Central memory CD4-positive, alpha-beta T cell (primary cell): ENCODE data around the gene CD72.

Experiments
- DNase-seq: peaks from one replicate; pipeline ENCODE4 v3.0.0; 2022
- total RNA-seq, 3 experiments: gene quantifications; one replicate each; lab custom pipeline; 2026; lab: John Stamatoyannopoulos, UW

Gene CD72, protein sequence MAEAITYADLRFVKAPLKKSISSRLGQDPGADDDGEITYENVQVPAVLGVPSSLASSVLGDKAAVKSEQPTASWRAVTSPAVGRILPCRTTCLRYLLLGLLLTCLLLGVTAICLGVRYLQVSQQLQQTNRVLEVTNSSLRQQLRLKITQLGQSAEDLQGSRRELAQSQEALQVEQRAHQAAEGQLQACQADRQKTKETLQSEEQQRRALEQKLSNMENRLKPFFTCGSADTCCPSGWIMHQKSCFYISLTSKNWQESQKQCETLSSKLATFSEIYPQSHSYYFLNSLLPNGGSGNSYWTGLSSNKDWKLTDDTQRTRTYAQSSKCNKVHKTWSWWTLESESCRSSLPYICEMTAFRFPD
- total RNA-seq, result 0.67 to 6.6 (median 1.6) reads per million in 3 experiments

DNA sequence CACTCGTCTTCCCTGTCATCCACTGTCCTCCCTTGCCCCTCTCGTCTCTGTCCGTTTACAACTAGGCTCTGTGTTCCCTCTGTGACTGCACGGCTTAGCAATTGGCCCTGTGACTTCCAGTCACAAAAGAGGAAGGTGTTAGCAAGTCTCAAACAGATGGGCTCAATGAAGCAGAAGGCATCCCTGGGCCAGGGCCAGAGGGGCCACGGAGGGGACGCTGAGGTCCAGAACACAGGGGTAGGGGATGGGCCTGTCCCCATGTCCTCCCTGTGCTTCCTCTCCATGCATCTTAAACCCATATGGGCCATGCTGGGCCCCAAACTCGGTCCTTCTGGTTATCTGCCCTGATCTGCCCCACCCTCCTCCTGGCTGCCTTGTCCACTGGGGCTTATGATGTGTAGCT is at the start of gene CD72:
Gene CD72, minus strand, starts transcription at position 89 of the 403 bp plus-strand sequence. CDS start 110 bp downstream, outside the sequence.
- DNase-seq, result no peak

DNA sequence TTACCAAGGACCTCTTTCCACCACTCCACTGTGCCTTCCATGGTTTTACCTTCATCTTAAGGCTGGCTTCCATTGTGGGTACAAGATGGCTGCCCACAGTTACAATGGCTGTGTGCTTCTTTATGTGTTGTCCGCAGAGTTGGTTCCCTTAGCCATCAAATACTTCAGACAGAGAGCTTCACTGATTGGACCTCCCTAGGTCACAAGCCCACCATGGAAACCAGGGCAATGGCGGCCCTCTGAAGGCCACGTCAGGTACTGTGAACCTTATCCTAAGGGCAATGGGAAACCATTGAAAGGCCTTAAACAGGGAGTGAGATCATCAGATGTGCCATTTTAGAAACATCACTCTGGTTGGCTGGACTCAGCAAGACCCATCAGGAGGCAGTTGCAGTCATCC is 49.7 kb upstream of the CD72 start:
- no peak for DNase-seq

DNA sequence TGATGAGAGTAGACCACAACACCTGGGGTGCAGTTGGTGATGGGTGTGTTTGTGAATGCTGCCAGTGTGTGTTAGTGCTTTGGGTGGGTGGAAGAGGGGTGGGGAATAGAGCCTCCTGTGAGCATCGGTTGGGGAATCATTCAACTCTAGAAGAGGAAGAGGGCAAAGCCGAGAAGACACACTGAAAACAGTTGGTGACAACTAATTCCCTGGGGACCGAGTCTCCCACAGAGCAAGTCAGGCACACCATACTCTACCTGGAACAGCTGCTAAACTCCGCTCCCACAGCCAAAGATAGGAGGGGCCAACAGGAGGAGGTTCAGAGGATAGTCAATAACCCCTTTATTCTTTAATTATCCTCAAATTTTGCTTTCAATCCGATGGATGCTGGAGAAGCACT is 48.3 kb upstream of the CD72 start:
- DNase-seq, result no peak

DNA sequence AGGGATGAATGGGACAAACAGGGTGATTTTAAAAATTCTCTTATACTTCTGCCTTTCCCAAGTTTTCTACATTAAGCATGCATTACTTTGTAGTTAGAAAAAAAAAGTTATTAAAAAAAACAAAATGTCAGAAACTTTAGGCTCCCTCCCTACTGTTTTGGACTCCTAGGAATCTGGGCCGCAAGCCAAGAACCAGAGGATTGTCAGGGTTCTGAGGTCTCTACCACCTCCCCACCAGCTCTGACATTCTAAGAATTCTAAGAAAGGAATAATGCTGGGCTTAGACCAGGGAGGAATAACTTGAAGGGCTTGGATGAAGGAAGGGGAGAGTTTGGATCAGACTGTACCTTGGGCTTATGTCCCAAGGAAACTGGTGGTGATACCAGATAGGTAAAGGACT is 47.8 kb upstream of the CD72 start:
- no peak for DNase-seq

- DNase-seq, result no peak
These were observed 47.2 kb upstream of the CD72 start for GRCh38 chr9:35665471-35665818.

DNA sequence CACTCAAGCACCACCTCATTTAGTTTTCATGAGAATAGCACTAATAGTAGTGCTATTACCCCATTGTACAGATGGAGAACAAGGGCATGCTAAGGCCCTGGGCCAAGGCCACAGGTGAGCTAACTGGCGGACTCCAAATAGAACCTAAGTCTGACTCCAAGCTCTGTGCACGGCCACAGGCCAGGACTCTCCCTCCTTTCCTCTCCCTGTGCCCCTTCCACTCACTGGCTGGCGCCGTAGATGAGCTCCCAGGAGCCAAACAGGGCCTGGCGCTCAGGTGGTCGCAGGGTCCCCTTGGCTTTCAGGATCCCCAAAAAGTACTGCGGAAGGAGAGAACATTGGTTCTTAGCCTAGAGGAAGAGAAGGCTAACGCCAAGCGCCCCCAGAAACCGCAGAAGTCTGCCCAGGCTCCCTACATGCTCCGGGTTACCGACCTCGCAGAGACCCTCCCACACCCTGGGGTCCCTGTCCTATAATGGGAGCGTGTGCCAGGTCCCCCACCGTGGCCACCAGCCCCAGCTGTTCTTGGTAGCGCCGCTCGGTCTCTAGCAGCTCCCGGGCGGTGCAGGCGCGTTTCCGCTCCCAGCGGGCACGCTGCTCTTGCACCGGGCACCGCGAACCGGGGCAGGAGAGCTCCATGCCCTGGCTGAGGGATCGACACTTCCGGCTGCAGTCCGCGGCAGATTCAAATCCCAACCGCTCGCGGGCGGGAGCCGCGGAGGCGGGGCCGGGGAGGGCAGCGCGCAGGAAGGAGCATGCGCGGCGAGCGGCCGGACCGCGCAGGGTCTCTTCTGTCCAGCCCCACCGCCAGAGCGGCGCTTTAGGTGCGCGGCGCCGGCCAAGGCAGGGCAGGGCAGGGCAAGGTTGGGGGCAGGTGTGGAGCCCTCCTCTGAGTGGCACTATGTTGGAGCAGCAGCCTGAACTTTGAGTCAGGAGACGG is 46.6 kb upstream of the CD72 start, which contains the start of gene ARHGEF39:
Gene ARHGEF39, minus strand, starts transcription at position 665 of the 940 bp plus-strand sequence. Its CDS starts 26 bp downstream, at position 639.
- peak; percentile 68 for DNase-seq

GRCh38 chr9:35662437-35662836 is 44.2 kb upstream of the CD72 start:
- no peak for DNase-seq

DNA sequence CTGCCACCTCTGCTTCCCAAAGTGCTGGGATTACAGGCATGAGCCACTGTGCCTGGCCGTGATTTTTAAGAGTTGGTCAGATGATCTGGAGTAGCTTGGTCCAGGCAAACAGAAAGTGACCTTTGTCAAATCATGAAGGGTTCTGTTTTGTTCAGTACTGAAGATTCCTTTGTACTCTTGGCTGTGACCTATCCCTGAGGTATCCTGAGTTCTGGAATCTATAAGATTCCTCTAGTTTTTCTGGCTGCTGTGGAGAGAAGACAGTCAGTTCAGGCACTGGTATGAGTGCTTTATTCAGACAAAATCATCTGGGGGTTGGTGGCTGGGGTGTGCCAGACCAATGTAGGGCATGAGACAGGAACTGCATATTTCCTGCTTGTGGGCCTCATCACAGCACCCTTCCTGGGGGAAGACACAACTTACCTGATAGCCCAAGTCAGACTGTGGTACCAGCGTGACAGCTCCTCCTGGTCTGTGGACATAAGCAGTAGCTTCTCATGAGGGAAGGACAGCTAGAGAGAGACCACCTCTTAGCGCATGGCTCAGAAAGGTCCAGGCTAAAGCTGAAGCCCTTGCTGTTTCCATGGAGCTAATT is 43.6 kb upstream of the CD72 start:
- peak; percentile 73 for DNase-seq

GRCh38 chr9:35660966-35661415 is 42.8 kb upstream of the CD72 start:
- no peak for DNase-seq

GRCh38 chr9:35659340-35659739 is 41.1 kb upstream of the CD72 start:
- DNase-seq, result no peak

DNA sequence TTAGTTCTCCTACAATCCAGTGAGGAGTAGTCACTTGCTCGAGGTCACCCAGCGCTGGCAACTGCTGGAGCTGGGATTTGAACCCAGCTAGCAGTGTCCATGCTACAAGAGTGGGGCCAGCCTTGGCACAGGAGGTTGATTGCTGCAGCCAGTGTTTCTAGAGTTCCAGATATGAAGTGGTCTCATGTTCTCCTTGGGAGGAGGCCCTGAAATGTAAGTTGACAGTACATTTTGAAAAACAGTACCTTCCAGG is 40.7 kb upstream of the CD72 start:
- DNase-seq, result no peak

GRCh38 chr9:35658137-35658967 is 40.1 kb upstream of the CD72 start, which contains the start of gene CCDC107:
Gene CCDC107 (plus strand): TSS chr9:35658292. CDS start chr9:35658380, 88 bp downstream.
- DNase-seq, result peak; percentile 85

GRCh38 chr9:35657546-35658136 is 39.4 kb upstream of the CD72 start, which contains the start of gene RMRP:
Gene RMRP (minus strand): TSS chr9:35658019.
- peak; percentile 92 for DNase-seq

DNA sequence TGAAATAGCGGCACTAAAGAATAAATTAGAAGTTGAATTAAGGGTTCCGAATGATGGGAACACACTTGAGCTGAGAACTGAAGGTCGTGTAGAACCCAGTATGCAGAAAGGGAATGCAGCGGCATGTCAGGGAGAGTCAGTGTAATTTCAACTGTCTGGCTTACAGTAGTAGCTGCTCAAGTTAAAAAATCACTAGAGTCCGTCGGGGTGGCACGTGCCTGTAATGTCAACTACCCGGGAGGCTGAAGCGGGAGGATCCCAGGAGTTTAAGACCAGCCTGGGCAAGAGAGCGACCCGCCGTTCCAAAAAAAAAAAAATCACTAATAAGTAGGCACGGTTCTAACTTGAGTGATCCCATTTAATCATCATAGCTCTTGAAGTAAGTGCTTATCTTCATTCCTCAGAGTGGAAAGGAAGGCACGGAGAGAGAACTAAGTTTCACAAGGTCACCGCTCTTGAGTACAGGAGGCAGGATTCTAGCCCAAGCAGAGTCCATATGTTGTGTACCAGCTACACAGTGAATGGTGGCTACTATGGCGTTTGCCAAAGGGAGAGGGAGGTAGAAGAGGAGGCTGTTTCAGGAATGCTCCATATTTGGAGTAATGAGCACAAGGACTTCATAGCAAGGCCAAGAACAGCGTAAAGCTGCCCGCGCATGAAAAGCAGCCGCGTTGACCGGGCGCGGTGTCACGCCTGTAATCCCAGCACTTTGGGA is 38.8 kb upstream of the CD72 start:
- DNase-seq, result no peak

DNA sequence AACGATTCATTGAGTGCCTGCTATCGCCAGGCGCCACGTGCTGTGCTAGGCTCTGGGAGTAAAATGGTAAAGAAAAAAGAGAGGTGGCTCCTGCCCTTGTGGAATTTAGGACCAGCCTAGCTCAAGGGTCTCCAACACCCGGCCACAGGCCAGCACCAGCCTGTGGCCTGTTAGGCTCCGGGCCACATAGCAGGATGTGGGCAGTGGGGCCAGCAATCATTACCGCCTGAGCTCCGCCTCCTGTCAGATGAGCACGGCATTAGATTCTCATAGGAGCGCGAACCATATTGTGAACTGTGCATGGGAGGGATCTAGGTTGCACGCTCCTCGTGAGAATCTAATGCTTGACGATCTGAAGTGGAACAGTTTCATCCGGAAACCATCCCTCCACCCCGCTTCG is 38.1 kb upstream of the CD72 start:
- no peak for DNase-seq

GRCh38 chr9:35653611-35654010 is 35.4 kb upstream of the CD72 start:
- no peak for DNase-seq

GRCh38 chr9:35652829-35653209 is 34.6 kb upstream of the CD72 start:
- no peak for DNase-seq

GRCh38 chr9:35651956-35652828 is 34.0 kb upstream of the CD72 start:
- DNase-seq, result no peak

DNA sequence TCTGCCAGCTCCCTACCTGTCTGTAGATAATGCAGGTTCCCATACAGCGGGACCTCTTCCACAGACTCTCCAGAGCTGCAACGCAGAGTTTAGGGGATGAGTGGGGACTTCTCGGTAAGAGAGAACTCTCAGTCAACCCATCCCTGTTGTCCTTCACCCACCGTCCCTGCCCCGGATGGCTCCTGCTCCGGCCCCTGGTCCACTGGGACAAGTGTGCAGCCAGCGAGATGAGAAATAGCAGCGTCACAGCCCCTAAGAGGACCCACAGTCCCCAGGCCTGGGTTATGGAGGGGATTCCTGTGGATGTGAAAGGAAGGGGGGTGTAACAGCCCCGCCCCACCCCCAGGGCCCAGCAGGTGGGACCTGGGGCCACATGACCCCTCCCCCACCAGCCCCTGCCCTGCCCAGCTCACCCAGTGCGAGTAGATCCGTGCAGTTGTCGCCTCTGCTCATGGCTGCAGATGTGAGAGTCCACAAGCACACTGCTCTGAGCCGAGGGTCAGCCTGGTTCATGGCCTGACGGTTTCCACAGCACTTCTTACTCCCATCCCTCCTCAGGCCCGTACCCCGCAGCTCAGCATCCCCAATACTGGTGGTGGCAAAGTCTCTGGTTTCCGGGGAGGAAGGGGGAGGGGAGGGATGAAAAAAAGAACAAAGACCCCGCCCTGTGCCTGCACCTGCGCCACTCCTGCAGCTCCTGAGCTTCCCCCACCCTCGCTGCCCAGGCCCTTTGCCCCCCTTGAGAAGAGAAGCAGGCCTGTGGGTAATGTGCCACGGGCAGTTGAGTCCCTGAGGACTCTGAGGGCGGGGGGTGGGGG is 32.3 kb upstream of the CD72 start, which contains the start of gene SIT1:
Gene SIT1, minus strand, starts transcription at position 591 of the 818 bp plus-strand sequence. Its CDS starts 78 bp downstream, at position 513.
- peak; percentile 44 for DNase-seq
